MM.1S (cell line): ENCODE results near the gene PCDHGB7.
"Not testable (repeated sequence)": the region's sequence is repeated elsewhere in the genome, so short reads cannot be mapped to it uniquely, and the experiment has no call there.

Experiments used
- DNase-seq: peaks from one replicate; pipeline ENCODE4 v3.0.0-alpha.2; 2015
- H2AFZ ChIP-seq: fragments of 300-600 bp; sonication (generic); 2 replicates; pipeline ENCODE4 v1.6.0; 2016; ENCODE audit warnings: antibody characterized with exemption, low read length
- H3F3A ChIP-seq: fragments of 300-600 bp; sonication (generic); 2 replicates; pipeline ENCODE4 v1.6.1; 2016; ENCODE audit warnings: mild to moderate bottlenecking, antibody characterized with exemption, low read length, moderate library complexity, mixed read lengths; ENCODE audit not compliant: insufficient read depth
- H3K27ac ChIP-seq: fragments of 300-600 bp; sonication (generic); 2 replicates; pipeline ENCODE4 v1.5.1; 2016; ENCODE audit warnings: mild to moderate bottlenecking, low read length
- H3K27me3 ChIP-seq: fragments of 300-600 bp; sonication (generic); replicated peaks from 2 replicates; pipeline ENCODE4 v1.6.0; 2016; ENCODE audit warnings: low read length; ENCODE audit not compliant: insufficient read depth
- H3K36me3 ChIP-seq: fragments of 300-600 bp; sonication (generic); replicated peaks from 2 replicates; pipeline ENCODE4 v1.6.1; 2016; ENCODE audit warnings: mild to moderate bottlenecking, low read length, mixed read lengths; ENCODE audit not compliant: insufficient read depth
- H3K4me1 ChIP-seq: fragments of 300-600 bp; sonication (generic); 2 replicates; pipeline ENCODE4 v1.6.1; 2016; ENCODE audit warnings: low read length, mixed read lengths
- H3K4me2 ChIP-seq: fragments of 300-600 bp; sonication (generic); 2 replicates; pipeline ENCODE4 v1.6.0; 2016; ENCODE audit warnings: low read depth, low read length
- H3K4me3 ChIP-seq: fragments of 300-600 bp; sonication (generic); 2 replicates; pipeline ENCODE4 v1.5.1; 2016; ENCODE audit warnings: low read length, mixed read lengths
- H3K79me2 ChIP-seq: fragments of 300-600 bp; sonication (generic); 2 replicates; pipeline ENCODE4 v1.6.1; 2016; ENCODE audit warnings: mixed run types, low read length, mixed read lengths
- H3K9ac ChIP-seq: fragments of 300-600 bp; sonication (generic); 2 replicates; pipeline ENCODE4 v1.6.1; 2016; ENCODE audit warnings: low read length, mixed read lengths
- H3K9me2 ChIP-seq: fragments of 300-600 bp; sonication (generic); replicated peaks from 2 replicates; pipeline ENCODE4 v1.6.1; 2016; ENCODE audit warnings: mild to moderate bottlenecking, low read length, mixed read lengths; ENCODE audit not compliant: insufficient read depth
- H3K9me3 ChIP-seq: fragments of 300-600 bp; sonication (generic); replicated peaks from 2 replicates; pipeline ENCODE4 v1.6.1; 2016; ENCODE audit warnings: mild to moderate bottlenecking, low read length, mixed read lengths; ENCODE audit not compliant: insufficient read depth
- H4K20me1 ChIP-seq: fragments of 300-600 bp; sonication (generic); 2 replicates; pipeline ENCODE4 v1.6.1; 2016; ENCODE audit warnings: mild to moderate bottlenecking, low read length, moderate library complexity, mixed read lengths; ENCODE audit not compliant: insufficient read depth
- EZH2 ChIP-seq: fragments of 300-600 bp; sonication (generic); optimal IDR thresholded peaks from 2 replicates; pipeline ENCODE3; 2017; ENCODE audit warnings: low read depth, mild to moderate bottlenecking, antibody characterized with exemption, low read length, mixed read lengths
- EZH2phosphoT487 ChIP-seq: fragments of 300-600 bp; sonication (generic); IDR thresholded peaks from 2 replicates; pipeline ENCODE4 v1.6.1; 2018; ENCODE audit warnings: antibody characterized with exemption, low read length
- TF ChIP-seq, protein P1 (sequence below): fragments of 300-600 bp; sonication (generic); IDR thresholded peaks from 2 replicates; pipeline ENCODE4 v1.5.1; 2016; ENCODE audit warnings: antibody characterized with exemption, low read length, mixed read lengths

The PCDHGB7 gene

DNA sequence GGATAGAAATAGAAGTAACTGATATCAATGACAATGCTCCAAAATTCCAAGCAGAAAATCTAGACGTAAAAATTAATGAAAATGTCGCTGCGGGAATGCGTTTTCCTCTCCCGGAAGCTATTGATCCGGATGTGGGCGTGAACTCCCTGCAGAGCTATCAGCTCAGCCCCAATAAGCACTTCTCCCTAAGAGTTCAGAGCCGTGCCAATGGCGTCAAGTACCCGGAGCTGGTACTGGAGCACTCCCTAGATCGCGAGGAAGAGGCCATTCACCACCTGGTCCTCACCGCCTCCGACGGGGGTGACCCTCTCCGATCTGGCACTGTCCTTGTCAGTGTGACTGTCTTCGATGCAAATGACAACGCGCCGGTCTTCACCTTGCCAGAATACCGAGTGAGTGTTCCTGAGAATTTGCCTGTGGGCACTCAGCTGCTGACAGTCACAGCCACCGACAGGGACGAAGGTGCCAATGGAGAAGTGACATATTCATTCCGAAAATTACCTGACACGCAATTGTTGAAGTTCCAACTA lies 3.9 kb upstream of the PCDHGB7 start:
- Histone ChIP-seq H3K9ac (no peak overlapping the region), H3K79me2 (no peaks in the 10 kb centered on the region), H3K9me3 (no peaks in the 10 kb centered on the region), H3K36me3 (no peaks in the 10 kb centered on the region), H3K4me1 (no peaks in the 10 kb centered on the region), H3F3A (no peaks in the 10 kb centered on the region), H4K20me1 (no peaks in the 10 kb centered on the region), H3K27ac (no peak overlapping the region), H2AFZ (peak overlapping the region; percentile 8; the same call in 1 of the 2 replicates), H3K4me2 (peak overlapping the region; percentile 57), H3K9me2 (no peaks in the 10 kb centered on the region), H3K4me3 (peak overlapping the region; percentile 55), H3K27me3 (peaks cover 19% of the 10 kb centered on the region)
- DNase-seq = no peak
- TF ChIP-seq EZH2phosphoT487 (no peak), EZH2 (no peak)
- TF ChIP-seq, protein P1, sequence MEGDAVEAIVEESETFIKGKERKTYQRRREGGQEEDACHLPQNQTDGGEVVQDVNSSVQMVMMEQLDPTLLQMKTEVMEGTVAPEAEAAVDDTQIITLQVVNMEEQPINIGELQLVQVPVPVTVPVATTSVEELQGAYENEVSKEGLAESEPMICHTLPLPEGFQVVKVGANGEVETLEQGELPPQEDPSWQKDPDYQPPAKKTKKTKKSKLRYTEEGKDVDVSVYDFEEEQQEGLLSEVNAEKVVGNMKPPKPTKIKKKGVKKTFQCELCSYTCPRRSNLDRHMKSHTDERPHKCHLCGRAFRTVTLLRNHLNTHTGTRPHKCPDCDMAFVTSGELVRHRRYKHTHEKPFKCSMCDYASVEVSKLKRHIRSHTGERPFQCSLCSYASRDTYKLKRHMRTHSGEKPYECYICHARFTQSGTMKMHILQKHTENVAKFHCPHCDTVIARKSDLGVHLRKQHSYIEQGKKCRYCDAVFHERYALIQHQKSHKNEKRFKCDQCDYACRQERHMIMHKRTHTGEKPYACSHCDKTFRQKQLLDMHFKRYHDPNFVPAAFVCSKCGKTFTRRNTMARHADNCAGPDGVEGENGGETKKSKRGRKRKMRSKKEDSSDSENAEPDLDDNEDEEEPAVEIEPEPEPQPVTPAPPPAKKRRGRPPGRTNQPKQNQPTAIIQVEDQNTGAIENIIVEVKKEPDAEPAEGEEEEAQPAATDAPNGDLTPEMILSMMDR = no peak

DNA sequence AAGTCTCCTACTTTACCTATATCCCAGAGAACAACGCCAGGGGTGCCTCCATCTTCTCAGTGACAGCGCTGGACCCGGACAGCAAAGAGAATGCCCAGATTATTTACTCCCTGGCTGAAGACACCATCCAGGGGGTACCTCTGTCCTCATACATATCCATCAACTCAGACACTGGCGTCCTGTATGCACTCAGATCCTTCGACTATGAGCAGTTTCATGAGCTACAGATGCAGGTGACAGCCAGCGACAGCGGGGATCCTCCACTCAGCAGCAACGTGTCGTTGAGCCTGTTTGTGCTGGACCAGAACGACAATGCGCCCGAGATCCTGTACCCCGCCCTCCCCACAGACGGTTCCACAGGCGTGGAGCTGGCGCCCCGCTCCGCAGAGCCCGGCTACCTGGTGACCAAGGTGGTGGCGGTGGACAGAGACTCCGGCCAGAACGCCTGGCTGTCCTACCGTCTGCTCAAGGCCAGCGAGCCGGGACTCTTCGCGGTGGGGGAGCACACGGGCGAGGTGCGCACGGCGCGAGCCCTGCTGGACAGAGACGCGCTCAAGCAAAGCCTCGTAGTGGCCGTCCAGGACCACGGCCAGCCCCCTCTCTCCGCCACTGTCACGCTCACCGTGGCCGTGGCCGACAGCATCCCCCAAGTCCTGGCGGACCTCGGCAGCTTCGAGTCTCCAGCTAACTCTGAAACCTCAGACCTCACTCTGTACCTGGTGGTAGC lies 2.8 kb upstream of the PCDHGB7 start:
- not testable (repeated sequence) for H3K9me2 ChIP-seq

DNA sequence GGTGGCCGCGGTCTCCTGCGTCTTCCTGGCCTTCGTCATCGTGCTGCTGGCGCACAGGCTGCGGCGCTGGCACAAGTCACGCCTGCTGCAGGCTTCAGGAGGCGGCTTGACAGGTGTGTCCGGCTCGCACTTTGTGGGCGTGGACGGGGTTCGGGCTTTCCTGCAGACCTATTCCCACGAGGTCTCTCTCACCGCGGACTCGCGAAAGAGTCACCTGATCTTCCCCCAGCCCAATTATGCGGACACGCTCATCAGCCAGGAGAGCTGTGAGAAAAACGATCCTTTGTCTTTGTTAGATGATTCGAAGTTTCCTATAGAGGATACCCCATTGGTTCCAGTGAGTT lies 2.2 kb upstream of the PCDHGB7 start:
- not testable (repeated sequence) for H3K36me3 ChIP-seq, H3K79me2 ChIP-seq, H2AFZ ChIP-seq, H3K4me3 ChIP-seq, H3K4me1 ChIP-seq, H3K9me2 ChIP-seq, H3K9ac ChIP-seq, H3K27ac ChIP-seq, H3K9me3 ChIP-seq, DNase-seq, H3F3A ChIP-seq, H3K4me2 ChIP-seq, H4K20me1 ChIP-seq
- peaks cover 25% of the 10 kb centered on the region for H3K27me3 ChIP-seq

More for the DNA sequence above, 2.8 kb upstream of the PCDHGB7 start:
- peaks cover 25% of the 10 kb centered on the region for H3K27me3 ChIP-seq
- H3K9ac ChIP-seq, H2AFZ ChIP-seq, H3K36me3 ChIP-seq, DNase-seq, H3F3A ChIP-seq, H4K20me1 ChIP-seq, H3K9me3 ChIP-seq, H3K79me2 ChIP-seq, H3K4me2 ChIP-seq, H3K4me1 ChIP-seq, H3K27ac ChIP-seq, H3K4me3 ChIP-seq: not testable (repeated sequence)

DNA sequence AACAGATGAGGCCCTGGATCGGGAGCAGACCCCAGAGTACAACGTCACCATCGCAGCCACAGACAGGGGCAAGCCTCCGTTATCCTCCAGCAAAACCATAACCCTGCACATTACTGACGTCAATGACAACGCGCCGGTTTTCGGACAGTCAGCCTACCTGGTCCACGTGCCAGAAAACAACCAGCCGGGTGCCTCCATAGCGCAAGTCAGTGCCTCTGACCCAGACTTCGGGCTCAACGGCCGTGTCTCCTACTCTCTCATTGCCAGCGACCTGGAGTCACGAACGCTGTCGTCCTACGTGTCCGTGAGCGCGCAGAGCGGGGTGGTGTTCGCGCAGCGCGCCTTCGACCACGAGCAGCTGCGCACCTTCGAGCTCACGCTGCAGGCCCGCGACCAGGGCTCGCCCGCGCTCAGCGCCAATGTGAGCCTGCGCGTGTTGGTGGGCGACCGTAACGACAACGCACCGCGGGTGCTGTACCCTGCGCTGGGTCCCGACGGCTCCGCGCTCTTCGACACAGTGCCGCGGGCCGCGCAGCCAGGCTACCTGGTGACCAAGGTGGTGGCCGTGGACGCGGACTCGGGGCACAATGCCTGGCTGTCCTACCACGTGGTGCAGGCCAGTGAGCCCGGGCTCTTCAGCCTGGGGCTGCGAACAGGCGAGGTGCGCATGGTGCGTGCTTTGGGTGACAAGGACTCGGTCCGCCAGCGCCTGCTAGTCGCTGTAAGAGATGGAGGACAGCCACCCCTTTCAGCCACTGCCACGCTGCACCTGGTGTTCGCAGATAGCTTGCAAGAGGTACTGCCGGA lies 1.8 kb downstream of the PCDHGB7 start:
- Histone ChIP-seq H3K9me3 (no peaks in the 10 kb centered on the region), H3K27ac (no peak overlapping the region)
- no peak for DNase-seq

More for the DNA sequence above, 1.8 kb downstream of the PCDHGB7 start:
- no peak overlapping the region for H3K4me3 ChIP-seq
- H3K9ac ChIP-seq = no peak overlapping the region
- no peak for TF ChIP-seq EZH2phosphoT487
- TF ChIP-seq, protein P1 = no peak
- TF ChIP-seq EZH2 = no peak
- H4K20me1 ChIP-seq = no peaks in the 10 kb centered on the region
- H3K4me2 ChIP-seq = no peak overlapping the region
- H3K4me1 ChIP-seq = 0 out of 2 replicates have a peak, but pooled peaks cover 3% of the 10 kb centered on the region
- peaks cover 26% of the 10 kb centered on the region for H3K27me3 ChIP-seq
- H2AFZ ChIP-seq = no peak overlapping the region
- no peaks in the 10 kb centered on the region for H3K9me2 ChIP-seq
- H3F3A ChIP-seq = no peaks in the 10 kb centered on the region
- H3K79me2 ChIP-seq = no peaks in the 10 kb centered on the region
- H3K36me3 ChIP-seq = no peaks in the 10 kb centered on the region
